ENCODE measurements around the gene CAST. TPM values are rescaled to one million over a fixed set of nuclear protein-coding genes. Genes with fewer than 3 reads are reported as not detected.

CAST gene
- total and polyA plus RNA-seq, 2 donors (not counting 3 experiments of a cell fraction or from before 2014, with no cell fraction given), result 33.7 to 194 TPM

GRCh38 chr5:96687812-96688453 lies 25.8 kb downstream of the CAST start:
- Histone ChIP-seq H3K4me2 (ENCODE audit: insufficient read depth, low read length) (peak overlapping the region; percentile 89), H3K9me3 (replicated peaks; ENCODE audit: control insufficient read depth, insufficient read depth, low read length) (no peaks in the 10 kb centered on the region), H3K27me3 (ENCODE audit: control insufficient read depth in 2 of 2, insufficient read depth in 2 of 2, low read length in 2 of 2) (no peaks in the 10 kb centered on the region), H3K9me1 (replicated peaks; ENCODE audit: control insufficient read depth, extremely low read depth, insufficient read depth, low read length) (no peaks in the 10 kb centered on the region), H2AFZ (ENCODE audit: low read depth, low read length) (no peak overlapping the region), H3K9ac (replicated peaks; ENCODE audit: extremely low read depth, insufficient read depth, low read length) (peak overlapping the region; percentile 39), H3K79me2 (ENCODE audit: control insufficient read depth, insufficient read depth, low read length) (peaks cover 36% of the 10 kb centered on the region), H3K27ac (ENCODE audit: insufficient read depth, low read depth, low read length) (peak overlapping the region; percentile 27), H3K4me1 (ENCODE audit: control insufficient read depth, extremely low read depth, insufficient read depth, low read length) (peaks cover 9% of the 10 kb centered on the region), H4K20me1 (replicated peaks; ENCODE audit: control insufficient read depth, extremely low read depth, insufficient read depth, low read length) (no peaks in the 10 kb centered on the region), H3K36me3 (ENCODE audit: control insufficient read depth in 2 of 2, extremely low read depth in 1 of 2, insufficient read depth in 2 of 2, low read length in 2 of 2) (peaks cover 0 to 4% of the 10 kb centered on the region in 2 experiments), H3K4me3 (replicated peaks in 1 of 3; ENCODE audit: insufficient read depth in 1 of 3, low read depth in 1 of 3, low read length in 3 of 3) (peak overlapping the region in 1 of 3 experiments; percentile 49)
- dilution Hi-C loops (cut with MboI; ENCODE audit: extremely low pct_ligation_motif_present, low sequenced_read_pairs) (no loop called here), intact Hi-C loops (cut with micrococcal nuclease) (loop anchor here (1.0 kb wide), 2 partner anchors 74 to 343 kb away; no protein-coding TSS in a partner anchor)
- DNase-seq (ENCODE audit: low read depth, low spot score), result peak; percentile 81
- TF ChIP-seq, protein P1, sequence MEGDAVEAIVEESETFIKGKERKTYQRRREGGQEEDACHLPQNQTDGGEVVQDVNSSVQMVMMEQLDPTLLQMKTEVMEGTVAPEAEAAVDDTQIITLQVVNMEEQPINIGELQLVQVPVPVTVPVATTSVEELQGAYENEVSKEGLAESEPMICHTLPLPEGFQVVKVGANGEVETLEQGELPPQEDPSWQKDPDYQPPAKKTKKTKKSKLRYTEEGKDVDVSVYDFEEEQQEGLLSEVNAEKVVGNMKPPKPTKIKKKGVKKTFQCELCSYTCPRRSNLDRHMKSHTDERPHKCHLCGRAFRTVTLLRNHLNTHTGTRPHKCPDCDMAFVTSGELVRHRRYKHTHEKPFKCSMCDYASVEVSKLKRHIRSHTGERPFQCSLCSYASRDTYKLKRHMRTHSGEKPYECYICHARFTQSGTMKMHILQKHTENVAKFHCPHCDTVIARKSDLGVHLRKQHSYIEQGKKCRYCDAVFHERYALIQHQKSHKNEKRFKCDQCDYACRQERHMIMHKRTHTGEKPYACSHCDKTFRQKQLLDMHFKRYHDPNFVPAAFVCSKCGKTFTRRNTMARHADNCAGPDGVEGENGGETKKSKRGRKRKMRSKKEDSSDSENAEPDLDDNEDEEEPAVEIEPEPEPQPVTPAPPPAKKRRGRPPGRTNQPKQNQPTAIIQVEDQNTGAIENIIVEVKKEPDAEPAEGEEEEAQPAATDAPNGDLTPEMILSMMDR (IDR thresholded peaks at IDR 0.05; ENCODE audit: extremely low read depth in 1 of 2, insufficient read depth in 1 of 2, low read depth in 1 of 2, low read length in 2 of 2), result peak; percentile 42 to 48
- no peak for TF ChIP-seq POLR2AphosphoS5 (IDR thresholded peaks at IDR 0.05; ENCODE audit: insufficient read depth, low read depth, low read length)
- FAIRE-seq, result peak; percentile 81
- BruUV-seq (replicated peaks), result no TSS peak
- CTCF ChIA-PET, result interaction anchor here (0.7 to 4.3 kb wide), 18 partner anchors 9 to 401 kb away, joined by 3 to 74 read pairs (median 4); partner anchors contain the start of gene CAST
- POLR2A ChIA-PET, result no interaction called here

GRCh38 chr5:96690861-96691260 lies 28.7 kb downstream of the CAST start:
- intact Hi-C loops (cut with micrococcal nuclease), result no loop called here
- dilution Hi-C loops (cut with MboI; ENCODE audit: extremely low pct_ligation_motif_present, low sequenced_read_pairs), result no loop called here
- POLR2A ChIA-PET, result no interaction called here

More at GRCh38 chr5:96690861-96691260, 28.7 kb downstream of the CAST start:
- H3K36me3 ChIP-seq (ENCODE audit: control insufficient read depth in 2 of 2, extremely low read depth in 1 of 2, insufficient read depth in 2 of 2, low read length in 2 of 2), result peaks cover 0 to 4% of the 10 kb centered on the region in 2 experiments
- peaks cover 3% of the 10 kb centered on the region for H3K9me1 ChIP-seq (replicated peaks; ENCODE audit: control insufficient read depth, extremely low read depth, insufficient read depth, low read length)
- TF ChIP-seq GATA2 (IDR thresholded peaks at IDR 0.05; ENCODE audit: insufficient read depth, insufficient read length, low read depth, low read length), result no peak
- TF ChIP-seq MAX (IDR thresholded peaks at IDR 0.05; ENCODE audit: insufficient read depth, insufficient read length), result no peak
- no peak for TF ChIP-seq POLR2AphosphoS5 (IDR thresholded peaks at IDR 0.05; ENCODE audit: insufficient read depth, low read depth, low read length)
- TF ChIP-seq, protein P1 (IDR thresholded peaks at IDR 0.05; ENCODE audit: extremely low read depth in 1 of 2, insufficient read depth in 1 of 2, low read depth in 1 of 2, low read length in 2 of 2), result no peak
- no peak for TF ChIP-seq EZH2 (IDR thresholded peaks at IDR 0.05; ENCODE audit: borderline replicate concordance, low read depth, low read length, severe bottlenecking)
- TF ChIP-seq POLR2A (IDR thresholded peaks at IDR 0.05; ENCODE audit: low read depth, low read length), result no peak
- TF ChIP-seq MYC (IDR thresholded peaks at IDR 0.05; ENCODE audit: low read depth, low read length), result no peak
- TF ChIP-seq FOS (IDR thresholded peaks at IDR 0.05; ENCODE audit: borderline replicate concordance, insufficient read depth, low read length), result no peak
- TF ChIP-seq JUN (IDR thresholded peaks at IDR 0.05; ENCODE audit: borderline replicate concordance, insufficient read depth, insufficient read length, low read depth), result no peak
- H3K9me3 ChIP-seq (replicated peaks; ENCODE audit: control insufficient read depth, insufficient read depth, low read length), result no peaks in the 10 kb centered on the region
- H3K79me2 ChIP-seq (ENCODE audit: control insufficient read depth, insufficient read depth, low read length), result peaks cover 31% of the 10 kb centered on the region
- DNase-seq (ENCODE audit: low read depth, low spot score) (no peak), FAIRE-seq (no peak)
- BruUV-seq (replicated peaks), result no TSS peak
- H3K27ac ChIP-seq (ENCODE audit: insufficient read depth, low read depth, low read length), result no peak overlapping the region
- H3K4me3 ChIP-seq (replicated peaks in 1 of 3; ENCODE audit: insufficient read depth in 1 of 3, low read depth in 1 of 3, low read length in 3 of 3), result no peak overlapping the region
- H2AFZ ChIP-seq (ENCODE audit: low read depth, low read length), result no peak overlapping the region
- peaks cover 9% of the 10 kb centered on the region for H3K4me1 ChIP-seq (ENCODE audit: control insufficient read depth, extremely low read depth, insufficient read depth, low read length)
- H3K27me3 ChIP-seq (ENCODE audit: control insufficient read depth in 2 of 2, insufficient read depth in 2 of 2, low read length in 2 of 2), result no peaks in the 10 kb centered on the region
- H4K20me1 ChIP-seq (replicated peaks; ENCODE audit: control insufficient read depth, extremely low read depth, insufficient read depth, low read length), result no peaks in the 10 kb centered on the region
- CTCF ChIA-PET, result interaction anchor here (0.7 to 2.1 kb wide), 6 partner anchors 9 to 346 kb away, joined by 3 to 12 read pairs (median 4); no protein-coding TSS in a partner anchor
- peak overlapping the region; percentile 12 for H3K4me2 ChIP-seq (ENCODE audit: insufficient read depth, low read length)
- H3K9ac ChIP-seq (replicated peaks; ENCODE audit: extremely low read depth, insufficient read depth, low read length), result no peak overlapping the region

All from endothelial cell of umbilical vein (primary cell).